RWPE2 (cell line): ENCODE results near the gene TSPAN5.

ENCODE experiments used
- ATAC-seq: fragments of 200-7000 bp; cut with Tn5 transposase; 3 replicates; pipeline ENCODE4 v1.9.1; 2021; ENCODE audit warnings: low read depth
- DNase-seq: peaks from one replicate; pipeline ENCODE4 v3.0.0-alpha.2; 2020; ENCODE audit warnings: low spot score
- H3K27ac ChIP-seq: fragments of 450-650 bp; 2 replicates; pipeline ENCODE4 v1.5.1; 2017; ENCODE audit warnings: mild to moderate bottlenecking; ENCODE audit not compliant: poor library complexity, severe bottlenecking
- H3K27me3 ChIP-seq: fragments of 250-450 bp; sonication (Bioruptor Pico); 2 replicates; pipeline ENCODE4 v1.5.1; 2021; ENCODE audit warnings: mild to moderate bottlenecking, moderate library complexity; ENCODE audit not compliant: insufficient read depth, poor library complexity, severe bottlenecking
- H3K36me3 ChIP-seq: fragments of 250-450 bp; sonication (Bioruptor Pico); 2 replicates; pipeline ENCODE4 v1.5.1; 2020; ENCODE audit warnings: low read depth, mild to moderate bottlenecking, moderate library complexity
- H3K4me1 ChIP-seq: fragments of 250-450 bp; sonication (Bioruptor Pico); 2 replicates; pipeline ENCODE4 v1.5.1; 2021; ENCODE audit warnings: mild to moderate bottlenecking, moderate library complexity; ENCODE audit not compliant: insufficient read depth, poor library complexity, severe bottlenecking
- H3K4me3 ChIP-seq: fragments of 250-450 bp; sonication (Bioruptor Pico); 2 replicates; pipeline ENCODE4 v1.5.1; 2021; ENCODE audit warnings: mild to moderate bottlenecking, moderate library complexity; ENCODE audit not compliant: severe bottlenecking
- H3K9me3 ChIP-seq: fragments of 250-450 bp; sonication (Bioruptor Pico); 2 replicates; pipeline ENCODE4 v1.5.1; 2021; ENCODE audit warnings: mild to moderate bottlenecking, moderate library complexity; ENCODE audit not compliant: severe bottlenecking
- TF ChIP-seq, protein P1 (sequence below): fragments of 450-650 bp; IDR thresholded peaks from one replicate; pipeline ENCODE4 v1.5.1; 2017; ENCODE audit warnings: mild to moderate bottlenecking, moderate library complexity; ENCODE audit not compliant: poor library complexity, severe bottlenecking

Gene TSPAN5

DNA sequence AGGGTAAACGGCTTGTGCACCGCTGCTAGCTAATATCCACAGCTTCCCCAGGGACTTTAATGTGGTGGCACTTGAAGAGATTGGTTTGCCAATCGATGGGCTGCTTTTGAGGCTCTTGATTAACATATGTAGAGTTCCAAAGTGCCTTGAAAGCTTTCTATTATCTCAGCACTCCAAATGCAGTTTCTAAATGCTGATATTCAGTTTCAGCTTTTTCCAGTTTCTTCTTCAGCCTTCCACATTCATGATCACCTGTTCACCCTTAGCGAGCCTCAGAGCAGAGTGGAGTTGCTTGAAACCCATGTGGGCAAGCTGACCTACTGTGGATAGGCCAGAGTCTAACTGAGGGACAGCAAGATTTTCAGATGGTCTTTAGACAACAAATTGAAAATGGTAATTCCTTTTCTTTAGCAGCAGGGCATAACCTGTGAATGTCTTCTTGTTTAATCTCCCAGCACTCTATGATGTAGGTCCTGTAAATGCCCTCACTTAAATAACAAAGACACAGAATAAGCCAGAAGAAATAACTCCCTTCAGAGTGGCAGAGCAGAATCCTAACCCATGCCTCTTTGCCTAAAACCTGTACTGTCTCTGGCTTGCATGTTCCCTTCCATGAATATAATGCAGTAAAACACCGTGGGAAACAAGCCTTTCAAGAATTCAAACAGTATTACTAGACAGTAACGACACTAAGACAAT, 99.8 kb downstream of the TSPAN5 start:
- no peaks in the 10 kb centered on the region for H3K9me3 ChIP-seq
- H3K27ac ChIP-seq = peak overlapping the region; percentile 25
- 0 out of 2 replicates have a peak, but pooled peaks cover 3% of the 10 kb centered on the region for H3K36me3 ChIP-seq
- ATAC-seq (peak; percentile 8; the same call in 1 of the 3 replicates), DNase-seq (no peak)
- H3K4me3 ChIP-seq = no peak overlapping the region
- peaks cover 24% of the 10 kb centered on the region for H3K4me1 ChIP-seq
- TF ChIP-seq, protein P1, sequence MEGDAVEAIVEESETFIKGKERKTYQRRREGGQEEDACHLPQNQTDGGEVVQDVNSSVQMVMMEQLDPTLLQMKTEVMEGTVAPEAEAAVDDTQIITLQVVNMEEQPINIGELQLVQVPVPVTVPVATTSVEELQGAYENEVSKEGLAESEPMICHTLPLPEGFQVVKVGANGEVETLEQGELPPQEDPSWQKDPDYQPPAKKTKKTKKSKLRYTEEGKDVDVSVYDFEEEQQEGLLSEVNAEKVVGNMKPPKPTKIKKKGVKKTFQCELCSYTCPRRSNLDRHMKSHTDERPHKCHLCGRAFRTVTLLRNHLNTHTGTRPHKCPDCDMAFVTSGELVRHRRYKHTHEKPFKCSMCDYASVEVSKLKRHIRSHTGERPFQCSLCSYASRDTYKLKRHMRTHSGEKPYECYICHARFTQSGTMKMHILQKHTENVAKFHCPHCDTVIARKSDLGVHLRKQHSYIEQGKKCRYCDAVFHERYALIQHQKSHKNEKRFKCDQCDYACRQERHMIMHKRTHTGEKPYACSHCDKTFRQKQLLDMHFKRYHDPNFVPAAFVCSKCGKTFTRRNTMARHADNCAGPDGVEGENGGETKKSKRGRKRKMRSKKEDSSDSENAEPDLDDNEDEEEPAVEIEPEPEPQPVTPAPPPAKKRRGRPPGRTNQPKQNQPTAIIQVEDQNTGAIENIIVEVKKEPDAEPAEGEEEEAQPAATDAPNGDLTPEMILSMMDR = no peak
- no peaks in the 10 kb centered on the region for H3K27me3 ChIP-seq

DNA sequence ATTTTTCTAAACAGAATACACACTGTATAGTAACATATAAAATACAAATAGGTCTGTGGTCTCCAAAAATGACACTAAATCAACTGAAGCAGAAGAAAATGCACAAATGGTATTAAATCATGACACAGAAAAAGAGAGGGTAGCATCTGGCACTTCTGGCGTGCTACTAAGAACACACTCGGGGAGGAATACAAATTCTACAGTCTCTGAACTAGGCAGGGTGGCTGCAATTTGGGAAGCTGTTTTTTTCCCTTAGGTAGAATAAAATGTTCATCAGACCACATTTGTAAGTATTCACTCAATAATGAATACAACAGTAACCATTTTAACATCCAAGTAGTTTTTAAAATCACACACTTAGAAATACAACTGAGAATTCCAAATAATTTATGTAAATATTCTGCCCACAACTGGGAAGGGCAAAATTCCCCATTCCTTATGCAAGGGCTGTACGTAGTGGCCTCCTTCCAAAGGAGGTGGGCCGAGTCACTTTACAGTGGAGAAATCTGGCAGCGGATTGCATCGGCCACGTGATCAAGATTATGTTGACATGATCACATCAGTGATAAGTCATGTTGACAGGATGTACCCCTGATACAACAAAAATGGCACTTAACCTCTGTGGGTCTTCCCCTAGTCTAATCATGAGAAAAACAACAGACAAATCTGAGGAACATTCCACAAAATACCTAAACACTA, 101.1 kb downstream of the TSPAN5 start:
- H3K36me3 ChIP-seq = 0 out of 2 replicates have a peak, but pooled peaks cover 3% of the 10 kb centered on the region
- TF ChIP-seq, protein P1 = no peak
- no peak overlapping the region for H3K4me3 ChIP-seq
- DNase-seq (no peak), ATAC-seq (peak; percentile 79)
- H3K27ac ChIP-seq = peak overlapping the region; percentile 25
- H3K4me1 ChIP-seq = peaks cover 23% of the 10 kb centered on the region
- no peaks in the 10 kb centered on the region for H3K27me3 ChIP-seq
- H3K9me3 ChIP-seq = no peaks in the 10 kb centered on the region

DNA sequence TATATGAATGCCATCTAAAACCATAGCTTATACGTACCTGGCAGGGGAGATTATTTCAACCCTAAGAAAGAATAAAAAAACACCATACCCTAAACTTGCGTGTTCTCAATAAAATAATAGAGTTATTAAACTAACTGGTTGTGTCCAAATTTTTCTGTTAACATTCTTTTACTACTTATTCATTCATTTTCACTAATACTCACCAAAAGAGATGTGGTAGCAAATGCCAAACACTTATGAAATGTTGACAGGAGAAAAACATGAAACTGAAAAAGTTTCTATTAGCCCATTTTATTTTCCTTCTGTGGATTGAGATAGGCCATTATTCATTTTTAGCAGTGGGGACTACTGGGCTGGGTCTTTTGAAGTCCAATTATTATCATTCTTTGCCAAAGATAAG, 102.0 kb downstream of the TSPAN5 start:
- peaks cover 16% of the 10 kb centered on the region for H3K4me1 ChIP-seq

DNA sequence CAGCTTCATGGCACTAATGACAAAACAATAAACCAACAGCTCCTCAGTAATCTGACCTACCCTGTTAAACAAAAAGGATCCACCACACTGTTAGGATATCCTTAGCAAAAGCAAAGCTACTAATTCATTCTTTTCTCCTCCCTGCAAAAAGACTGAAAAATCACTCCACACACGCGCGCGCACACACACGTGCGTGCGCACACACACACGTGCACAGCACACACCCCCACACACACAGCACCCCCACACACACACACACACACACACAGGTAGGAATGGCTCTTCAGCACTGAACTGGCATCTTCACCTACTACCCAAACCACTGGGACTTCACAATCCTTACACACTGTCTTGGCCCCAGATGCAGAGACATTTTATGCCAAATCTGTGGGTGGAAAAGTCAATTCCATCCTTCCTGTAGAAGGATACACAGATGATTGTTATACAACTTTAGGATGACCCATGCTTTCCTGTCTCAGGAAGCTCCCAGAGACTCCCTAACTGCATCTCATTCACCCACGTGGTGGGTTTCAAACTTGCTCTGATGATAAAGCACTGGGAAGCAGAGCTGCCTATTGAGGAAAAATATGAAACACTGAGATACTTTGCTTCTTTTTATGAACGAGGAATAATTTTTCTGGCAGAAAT, 102.5 kb downstream of the TSPAN5 start:
- H3K4me1 ChIP-seq = peaks cover 16% of the 10 kb centered on the region
- no peak overlapping the region for H3K4me3 ChIP-seq
- DNase-seq = no peak

More for the DNA sequence above, 102.0 kb downstream of the TSPAN5 start:
- H3K4me3 ChIP-seq = no peak overlapping the region
- H3K27ac ChIP-seq = no peak overlapping the region
- no peaks in the 10 kb centered on the region for H3K27me3 ChIP-seq
- ATAC-seq = no peak
- TF ChIP-seq, protein P1 = no peak
- no peaks in the 10 kb centered on the region for H3K9me3 ChIP-seq
- no peaks in the 10 kb centered on the region for H3K36me3 ChIP-seq
- DNase-seq = no peak

More for the DNA sequence above, 102.5 kb downstream of the TSPAN5 start:
- Histone ChIP-seq H3K27ac (no peak overlapping the region), H3K9me3 (no peaks in the 10 kb centered on the region), H3K27me3 (no peaks in the 10 kb centered on the region), H3K36me3 (no peaks in the 10 kb centered on the region)
- TF ChIP-seq, protein P1 = no peak
- ATAC-seq = no peak
